Activated CD4-positive, alpha-beta T cell treated with anti-CD3 and anti-CD28 coated beads, Interleukin-2, amount 50 U/mL, for 24 hours (primary cell): Measurements from ENCODE around the gene SDK2.
"Not testable (repeated sequence)": the region's sequence is repeated elsewhere in the genome, so short reads cannot be mapped to it uniquely, and the experiment has no call there.

Experiments
- DNase-seq, 2 donors: peaks; one replicate each; pipeline ENCODE4 v3.0.0-alpha.2; 2020; ENCODE audit warnings: low read depth in 1 of 2, low spot score in 1 of 2

Gene SDK2

GRCh38 chr17:73466704-73467433 is 177.4 kb downstream of the SDK2 start:
- DNase-seq, result no peak

- no peak for DNase-seq
Observed at GRCh38 chr17:73465953-73466230, 178.4 kb downstream of the SDK2 start.

GRCh38 chr17:73465130-73465952 is 178.9 kb downstream of the SDK2 start:
- no peak for DNase-seq

- no peak for DNase-seq
Observed at GRCh38 chr17:73464447-73464846, 179.8 kb downstream of the SDK2 start.

- DNase-seq, result no peak
Observed at GRCh38 chr17:73463821-73464220, 180.4 kb downstream of the SDK2 start.

- DNase-seq, result no peak
Observed at GRCh38 chr17:73462823-73463222, 181.4 kb downstream of the SDK2 start.

- no peak for DNase-seq
Observed at GRCh38 chr17:73459980-73460379, 184.3 kb downstream of the SDK2 start.

GRCh38 chr17:73455767-73456166 is 188.5 kb downstream of the SDK2 start:
- no peak for DNase-seq

GRCh38 chr17:73455050-73455687 is 189.1 kb downstream of the SDK2 start:
- DNase-seq, result no peak

GRCh38 chr17:73453494-73453893 is 190.8 kb downstream of the SDK2 start:
- not testable (repeated sequence) for DNase-seq

GRCh38 chr17:73453090-73453489 is 191.2 kb downstream of the SDK2 start:
- DNase-seq, result no peak

GRCh38 chr17:73452009-73452408 is 192.2 kb downstream of the SDK2 start:
- DNase-seq, result no peak

GRCh38 chr17:73447319-73447718 is 196.9 kb downstream of the SDK2 start:
- no peak for DNase-seq

GRCh38 chr17:73446617-73447016 is 197.6 kb downstream of the SDK2 start:
- DNase-seq, result no peak

GRCh38 chr17:73445466-73445865 is 198.8 kb downstream of the SDK2 start:
- no peak for DNase-seq

- DNase-seq, result no peak
Observed at GRCh38 chr17:73444021-73444420, 200.2 kb downstream of the SDK2 start.

- no peak for DNase-seq
Observed at GRCh38 chr17:73439597-73439996, 204.6 kb downstream of the SDK2 start.

GRCh38 chr17:73437826-73438225 is 206.4 kb downstream of the SDK2 start:
- no peak for DNase-seq

- DNase-seq, result no peak
Observed at GRCh38 chr17:73436954-73437353, 207.3 kb downstream of the SDK2 start.

- no peak for DNase-seq
Observed at GRCh38 chr17:73435412-73435811, 208.8 kb downstream of the SDK2 start.

- DNase-seq, result no peak
Observed at GRCh38 chr17:73434154-73434553, 210.1 kb downstream of the SDK2 start.

GRCh38 chr17:73433501-73433900 is 210.7 kb downstream of the SDK2 start:
- DNase-seq, result no peak
